ENCODE results near the gene COX11.

COX11 gene

DNA sequence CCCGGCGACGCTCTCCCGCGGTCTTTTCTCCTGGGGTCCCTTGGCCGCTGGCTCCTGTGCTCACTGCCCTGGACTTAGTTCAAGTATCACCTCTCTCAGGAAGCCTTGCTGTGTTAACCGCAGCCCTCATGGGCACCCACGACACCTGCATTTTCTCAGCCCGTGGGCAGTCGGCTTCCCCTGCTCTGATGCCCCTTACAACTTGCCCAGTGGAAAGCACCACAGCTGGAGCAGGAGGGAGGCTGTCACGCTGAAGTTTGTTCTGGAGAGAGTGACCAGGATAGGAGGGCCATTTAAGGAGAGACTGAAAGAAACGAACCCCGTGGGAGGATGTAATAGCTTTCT, 506 bp upstream of the COX11 start:
- Histone ChIP-seq H3K9ac (ENCODE audit: low read depth in 1 of 2, low read length in 2 of 2) (peak overlapping the region; percentile 86 to 92), H3K27ac (ENCODE audit: low read depth, low read length) (peak overlapping the region; percentile 23), H3K27me3 (ENCODE audit: control insufficient read depth in 1 of 2, insufficient read depth in 2 of 2, low read length in 2 of 2) (no peaks in the 10 kb centered on the region), H3K4me1 (ENCODE audit: control insufficient read depth in 1 of 2, insufficient read depth in 2 of 2, low read length in 2 of 2) (peaks cover 21 to 28% of the 10 kb centered on the region in 2 donors), H3K36me3 (ENCODE audit: control insufficient read depth in 1 of 2, insufficient read depth in 2 of 2, low read length in 2 of 2) (peaks cover 5 to 13% of the 10 kb centered on the region in 2 donors), H3K4me3 (ENCODE audit: low read depth in 1 of 2, low read length in 2 of 2) (peak overlapping the region; percentile 96 to 98), H3K9me3 (ENCODE audit: control insufficient read depth in 1 of 2, low read length in 2 of 2) (no peaks in the 10 kb centered on the region)

GRCh38 chr17:54967621-54968261, 713 bp downstream of the COX11 start:
- Histone ChIP-seq H3K9ac (ENCODE audit: low read depth in 1 of 2, low read length in 2 of 2) (peak overlapping the region; percentile 86 to 92), H3K36me3 (ENCODE audit: control insufficient read depth in 1 of 2, insufficient read depth in 2 of 2, low read length in 2 of 2) (peaks cover 5 to 24% of the 10 kb centered on the region in 2 donors), H3K4me1 (ENCODE audit: control insufficient read depth in 1 of 2, insufficient read depth in 2 of 2, low read length in 2 of 2) (peaks cover 21 to 28% of the 10 kb centered on the region in 2 donors), H3K4me3 (ENCODE audit: low read depth in 1 of 2, low read length in 2 of 2) (peak overlapping the region; percentile 96 to 98), H3K27ac (ENCODE audit: low read depth, low read length) (no peak overlapping the region), H3K27me3 (ENCODE audit: control insufficient read depth in 1 of 2, insufficient read depth in 2 of 2, low read length in 2 of 2) (no peaks in the 10 kb centered on the region), H3K9me3 (ENCODE audit: control insufficient read depth in 1 of 2, low read length in 2 of 2) (no peaks in the 10 kb centered on the region)

DNA sequence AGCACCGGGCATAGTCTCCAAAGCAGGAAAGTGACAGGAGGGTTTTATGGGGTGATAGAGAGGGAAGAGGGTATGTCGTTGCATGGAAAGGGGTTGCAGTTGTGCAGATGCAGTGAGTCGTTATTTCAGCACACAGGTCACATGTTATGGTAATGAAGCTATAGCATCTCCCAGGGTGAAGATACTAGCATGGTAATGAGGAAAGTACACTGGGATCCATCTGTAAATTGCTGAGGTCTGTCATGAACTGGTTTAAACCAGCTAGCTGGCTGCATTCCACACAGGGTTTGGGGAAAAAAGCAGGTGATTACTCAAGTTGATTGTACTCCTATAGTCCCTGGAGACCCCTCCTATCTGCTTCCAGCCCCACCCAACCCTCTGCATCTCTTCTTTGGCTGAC, 11.7 kb downstream of the COX11 start:
- H3K4me3 ChIP-seq (ENCODE audit: low read depth in 1 of 2, low read length in 2 of 2) = no peak overlapping the region
- H3K27me3 ChIP-seq (ENCODE audit: control insufficient read depth in 1 of 2, insufficient read depth in 2 of 2, low read length in 2 of 2) = no peaks in the 10 kb centered on the region
- H3K9me3 ChIP-seq (ENCODE audit: control insufficient read depth in 1 of 2, low read length in 2 of 2) = no peaks in the 10 kb centered on the region
- H3K9ac ChIP-seq (ENCODE audit: low read depth in 1 of 2, low read length in 2 of 2) = no peak overlapping the region
- H3K4me1 ChIP-seq (ENCODE audit: control insufficient read depth in 1 of 2, insufficient read depth in 2 of 2, low read length in 2 of 2) = no peaks in the 10 kb centered on the region
- peaks cover 21 to 73% of the 10 kb centered on the region in 2 donors for H3K36me3 ChIP-seq (ENCODE audit: control insufficient read depth in 1 of 2, insufficient read depth in 2 of 2, low read length in 2 of 2)
- H3K27ac ChIP-seq (ENCODE audit: low read depth, low read length) = no peak overlapping the region

GRCh38 chr17:54951286-54951685, 17.2 kb downstream of the COX11 start:
- H3K9ac ChIP-seq (ENCODE audit: low read depth in 1 of 2, low read length in 2 of 2) = no peak overlapping the region
- no peaks in the 10 kb centered on the region for H3K27me3 ChIP-seq (ENCODE audit: control insufficient read depth in 1 of 2, insufficient read depth in 2 of 2, low read length in 2 of 2)
- H3K36me3 ChIP-seq (ENCODE audit: control insufficient read depth in 1 of 2, insufficient read depth in 2 of 2, low read length in 2 of 2) = peaks cover 4 to 36% of the 10 kb centered on the region in 2 donors
- peaks cover 16 to 40% of the 10 kb centered on the region in 2 donors for H3K4me1 ChIP-seq (ENCODE audit: control insufficient read depth in 1 of 2, insufficient read depth in 2 of 2, low read length in 2 of 2)
- H3K27ac ChIP-seq (ENCODE audit: low read depth, low read length) = no peak overlapping the region
- H3K9me3 ChIP-seq (ENCODE audit: control insufficient read depth in 1 of 2, low read length in 2 of 2) = no peaks in the 10 kb centered on the region
- H3K4me3 ChIP-seq (ENCODE audit: low read depth in 1 of 2, low read length in 2 of 2) = no peak overlapping the region

- H3K9me3 ChIP-seq (ENCODE audit: control insufficient read depth in 1 of 2, low read length in 2 of 2) = no peaks in the 10 kb centered on the region
- H3K4me1 ChIP-seq (ENCODE audit: control insufficient read depth in 1 of 2, insufficient read depth in 2 of 2, low read length in 2 of 2) = peaks cover 16 to 41% of the 10 kb centered on the region in 2 donors
- no peak overlapping the region for H3K9ac ChIP-seq (ENCODE audit: low read depth in 1 of 2, low read length in 2 of 2)
- no peaks in the 10 kb centered on the region for H3K27me3 ChIP-seq (ENCODE audit: control insufficient read depth in 1 of 2, insufficient read depth in 2 of 2, low read length in 2 of 2)
- H3K4me3 ChIP-seq (ENCODE audit: low read depth in 1 of 2, low read length in 2 of 2) = no peak overlapping the region
- H3K27ac ChIP-seq (ENCODE audit: low read depth, low read length) = no peak overlapping the region
- peaks cover 4 to 25% of the 10 kb centered on the region in 2 donors for H3K36me3 ChIP-seq (ENCODE audit: control insufficient read depth in 1 of 2, insufficient read depth in 2 of 2, low read length in 2 of 2)
Measured at GRCh38 chr17:54950116-54950515, 18.3 kb downstream of the COX11 start.

GRCh38 chr17:54948380-54948779, 20.1 kb downstream of the COX11 start:
- Histone ChIP-seq H3K36me3 (ENCODE audit: control insufficient read depth in 1 of 2, insufficient read depth in 2 of 2, low read length in 2 of 2) (peaks cover 4 to 15% of the 10 kb centered on the region in 2 donors), H3K27ac (ENCODE audit: low read depth, low read length) (no peak overlapping the region), H3K4me1 (ENCODE audit: control insufficient read depth in 1 of 2, insufficient read depth in 2 of 2, low read length in 2 of 2) (peaks cover 16 to 41% of the 10 kb centered on the region in 2 donors), H3K4me3 (ENCODE audit: low read depth in 1 of 2, low read length in 2 of 2) (no peak overlapping the region), H3K9me3 (ENCODE audit: control insufficient read depth in 1 of 2, low read length in 2 of 2) (no peaks in the 10 kb centered on the region), H3K9ac (ENCODE audit: low read depth in 1 of 2, low read length in 2 of 2) (no peak overlapping the region), H3K27me3 (ENCODE audit: control insufficient read depth in 1 of 2, insufficient read depth in 2 of 2, low read length in 2 of 2) (no peaks in the 10 kb centered on the region)

GRCh38 chr17:54947396-54947795, 21.1 kb downstream of the COX11 start:
- H3K36me3 ChIP-seq (ENCODE audit: control insufficient read depth in 1 of 2, insufficient read depth in 2 of 2, low read length in 2 of 2) = peaks cover 4 to 8% of the 10 kb centered on the region in 2 donors
- H3K9ac ChIP-seq (ENCODE audit: low read depth in 1 of 2, low read length in 2 of 2) = no peak overlapping the region
- peaks cover 16 to 41% of the 10 kb centered on the region in 2 donors for H3K4me1 ChIP-seq (ENCODE audit: control insufficient read depth in 1 of 2, insufficient read depth in 2 of 2, low read length in 2 of 2)
- no peaks in the 10 kb centered on the region for H3K9me3 ChIP-seq (ENCODE audit: control insufficient read depth in 1 of 2, low read length in 2 of 2)
- no peaks in the 10 kb centered on the region for H3K27me3 ChIP-seq (ENCODE audit: control insufficient read depth in 1 of 2, insufficient read depth in 2 of 2, low read length in 2 of 2)
- H3K27ac ChIP-seq (ENCODE audit: low read depth, low read length) = no peak overlapping the region
- H3K4me3 ChIP-seq (ENCODE audit: low read depth in 1 of 2, low read length in 2 of 2) = no peak overlapping the region

DNA sequence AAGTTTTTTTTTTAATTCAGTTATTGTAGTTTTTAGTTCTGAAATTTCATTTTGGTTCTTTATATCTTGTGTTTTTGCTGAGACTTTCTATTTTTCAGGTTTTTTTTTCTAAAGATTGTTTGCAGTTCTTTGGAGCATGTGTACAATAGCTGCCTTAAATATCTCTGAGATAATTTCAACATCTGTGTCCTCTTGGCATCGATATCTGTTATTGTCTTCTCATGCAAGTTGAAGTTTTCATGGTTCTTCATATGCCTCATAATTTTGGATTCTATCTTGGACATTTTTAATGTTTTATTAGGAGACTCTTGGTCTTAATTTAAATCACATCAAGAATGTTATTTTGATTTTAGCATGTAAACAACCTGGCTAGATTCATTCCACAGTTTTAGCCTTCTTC, 22.8 kb downstream of the COX11 start:
- no peak overlapping the region for H3K9ac ChIP-seq (ENCODE audit: low read depth in 1 of 2, low read length in 2 of 2)
- H3K27me3 ChIP-seq (ENCODE audit: control insufficient read depth in 1 of 2, insufficient read depth in 2 of 2, low read length in 2 of 2) = no peaks in the 10 kb centered on the region
- H3K27ac ChIP-seq (ENCODE audit: low read depth, low read length) = no peak overlapping the region
- H3K4me1 ChIP-seq (ENCODE audit: control insufficient read depth in 1 of 2, insufficient read depth in 2 of 2, low read length in 2 of 2) = peaks cover 12 to 38% of the 10 kb centered on the region in 2 donors
- H3K4me3 ChIP-seq (ENCODE audit: low read depth in 1 of 2, low read length in 2 of 2) = no peak overlapping the region
- H3K36me3 ChIP-seq (ENCODE audit: control insufficient read depth in 1 of 2, insufficient read depth in 2 of 2, low read length in 2 of 2) = peaks cover 2 to 8% of the 10 kb centered on the region in 2 donors
- no peaks in the 10 kb centered on the region for H3K9me3 ChIP-seq (ENCODE audit: control insufficient read depth in 1 of 2, low read length in 2 of 2)

- Histone ChIP-seq H3K27ac (ENCODE audit: low read depth, low read length) (no peak overlapping the region), H3K4me1 (ENCODE audit: control insufficient read depth in 1 of 2, insufficient read depth in 2 of 2, low read length in 2 of 2) (peaks cover 10 to 34% of the 10 kb centered on the region in 2 donors), H3K36me3 (ENCODE audit: control insufficient read depth in 1 of 2, insufficient read depth in 2 of 2, low read length in 2 of 2) (peaks cover 0 to 8% of the 10 kb centered on the region in 2 donors), H3K27me3 (ENCODE audit: control insufficient read depth in 1 of 2, insufficient read depth in 2 of 2, low read length in 2 of 2) (no peaks in the 10 kb centered on the region), H3K4me3 (ENCODE audit: low read depth in 1 of 2, low read length in 2 of 2) (no peak overlapping the region), H3K9me3 (ENCODE audit: control insufficient read depth in 1 of 2, low read length in 2 of 2) (no peaks in the 10 kb centered on the region), H3K9ac (ENCODE audit: low read depth in 1 of 2, low read length in 2 of 2) (no peak overlapping the region)
Measured at GRCh38 chr17:54945231-54945630, 23.2 kb downstream of the COX11 start.

DNA sequence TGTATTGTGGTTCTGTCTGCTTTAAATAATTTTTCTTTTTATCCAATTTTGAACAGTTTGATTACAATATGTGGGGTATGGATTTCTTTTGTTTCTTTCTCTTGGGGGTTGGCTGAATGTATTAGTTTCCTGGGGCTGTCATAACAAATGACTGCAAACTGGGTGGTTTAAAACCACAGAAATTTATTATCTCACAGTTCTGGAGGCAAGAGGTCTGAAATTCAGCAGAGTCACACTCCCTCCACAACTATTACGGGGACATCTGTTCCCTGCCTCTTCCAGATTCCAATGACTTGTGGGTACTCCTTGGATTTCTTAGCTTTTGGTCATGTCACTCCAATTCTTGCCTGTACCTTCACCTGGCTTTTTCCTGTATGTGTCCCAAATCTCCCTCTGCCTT, 23.7 kb downstream of the COX11 start:
- H3K36me3 ChIP-seq (ENCODE audit: control insufficient read depth in 1 of 2, insufficient read depth in 2 of 2, low read length in 2 of 2) = peaks cover 0 to 10% of the 10 kb centered on the region in 2 donors
- H3K27me3 ChIP-seq (ENCODE audit: control insufficient read depth in 1 of 2, insufficient read depth in 2 of 2, low read length in 2 of 2) = no peaks in the 10 kb centered on the region
- H3K9me3 ChIP-seq (ENCODE audit: control insufficient read depth in 1 of 2, low read length in 2 of 2) = no peaks in the 10 kb centered on the region
- H3K4me1 ChIP-seq (ENCODE audit: control insufficient read depth in 1 of 2, insufficient read depth in 2 of 2, low read length in 2 of 2) = peaks cover 10 to 31% of the 10 kb centered on the region in 2 donors
- no peak overlapping the region for H3K4me3 ChIP-seq (ENCODE audit: low read depth in 1 of 2, low read length in 2 of 2)
- H3K9ac ChIP-seq (ENCODE audit: low read depth in 1 of 2, low read length in 2 of 2) = no peak overlapping the region
- no peak overlapping the region for H3K27ac ChIP-seq (ENCODE audit: low read depth, low read length)
